ENCODE results near the gene DDIT3. TPM values are rescaled to one million over a fixed set of nuclear protein-coding genes. Genes with fewer than 3 reads are reported as not detected.
"Not testable (repeated sequence)": the region's sequence is repeated elsewhere in the genome, so short reads cannot be mapped to it uniquely, and the experiment has no call there.

The DDIT3 gene
- polyA plus RNA-seq: 10 to 100 TPM; 27.4 to 30.6 (median 28.1) TPM

GRCh38 chr12:57520053-57520818 is at the start of gene DDIT3:
DDIT3 (minus strand) TSS chr12:57520514; CDS start chr12:57517406, 3,108 bp downstream.
- 0 to 1% (median 0%) methylated on average over 44 to 52 of the region's 52 CpGs for WGBS, 3 donors
- H3K27ac ChIP-seq (ENCODE audit: low read depth, low read length): peak within 1 kb of the TSS; percentile 98

DNA sequence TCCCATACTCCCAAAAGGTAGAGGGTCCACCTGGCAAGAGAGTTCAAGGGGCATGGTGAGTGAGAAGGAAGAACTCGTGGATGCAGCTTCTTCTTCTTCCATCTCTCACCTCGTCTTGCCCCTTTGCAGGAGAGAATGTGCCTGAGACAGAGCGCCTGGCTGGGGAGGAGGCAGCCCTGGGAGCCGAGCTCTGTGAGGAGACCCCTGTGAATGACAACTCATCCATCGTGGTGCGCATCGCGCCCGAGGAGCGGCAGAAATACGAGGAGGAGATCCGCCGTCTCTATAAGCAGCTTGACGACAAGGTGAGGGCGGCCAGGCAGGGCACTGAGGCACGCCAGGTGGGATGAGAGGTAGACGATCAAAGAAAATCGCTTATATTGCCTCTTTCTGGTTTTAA is 49.5 kb upstream of the DDIT3 start:
- WGBS, 3 donors: 82 to 89% (median 86%) methylated on average over 18 of the region's 18 CpGs
- no peak overlapping the region for H3K27ac ChIP-seq (ENCODE audit: low read depth, low read length)

GRCh38 chr12:57568838-57569237 is 48.5 kb upstream of the DDIT3 start:
- WGBS, 3 donors: 68 to 74% (median 70%) methylated on average over 6 of the region's 6 CpGs
- H3K27ac ChIP-seq (ENCODE audit: low read depth, low read length): no peak overlapping the region

GRCh38 chr12:57564178-57564740 is 43.9 kb upstream of the DDIT3 start:
- 79 to 87% (median 85%) methylated on average over 7 of the region's 7 CpGs for WGBS, 3 donors
- H3K27ac ChIP-seq (ENCODE audit: low read depth, low read length): no peak overlapping the region

- no peak overlapping the region for H3K27ac ChIP-seq (ENCODE audit: low read depth, low read length)
- WGBS, 3 donors: 39 to 63% (median 50%) methylated on average over 4 of the region's 4 CpGs
Measured at GRCh38 chr12:57563358-57563757, 43.0 kb upstream of the DDIT3 start.

GRCh38 chr12:57561117-57561516 is 40.8 kb upstream of the DDIT3 start:
- H3K27ac ChIP-seq (ENCODE audit: low read depth, low read length): not testable (repeated sequence)
- 84 to 89% (median 85%) methylated on average over 1 of the region's 1 CpG for WGBS, 3 donors

- H3K27ac ChIP-seq (ENCODE audit: low read depth, low read length): no peak overlapping the region
- WGBS, 3 donors: 89 to 93% (median 92%) methylated on average over 2 of the region's 2 CpGs
Measured at GRCh38 chr12:57560516-57560915, 40.2 kb upstream of the DDIT3 start.

DNA sequence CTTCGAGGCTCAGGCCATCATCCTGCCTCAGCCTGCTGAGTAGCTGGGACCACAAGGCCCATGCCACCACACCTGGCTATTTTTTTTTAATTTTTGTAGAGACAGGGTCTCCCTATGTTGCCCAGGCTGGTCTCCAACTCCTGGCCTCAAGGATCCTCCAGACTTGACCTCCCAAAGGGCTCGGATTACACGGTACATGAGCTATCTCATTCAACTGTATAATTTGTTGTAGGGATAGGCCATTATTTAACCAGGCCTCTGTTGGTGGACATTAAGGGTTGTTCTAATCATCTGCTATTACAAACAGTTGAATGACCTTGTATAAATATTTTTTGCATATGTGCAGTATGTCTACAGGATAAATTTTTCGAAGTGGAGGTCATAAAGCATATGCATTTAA is 38.5 kb upstream of the DDIT3 start:
- 82 to 89% (median 86%) methylated on average over 4 of the region's 4 CpGs for WGBS, 3 donors
- H3K27ac ChIP-seq (ENCODE audit: low read depth, low read length): no peak overlapping the region

- H3K27ac ChIP-seq (ENCODE audit: low read depth, low read length): no peak overlapping the region
- WGBS, 3 donors: 98 to 100% (median 100%) methylated on average over 1 of the region's 1 CpG
Measured at GRCh38 chr12:57554897-57555296, 34.6 kb upstream of the DDIT3 start.

DNA sequence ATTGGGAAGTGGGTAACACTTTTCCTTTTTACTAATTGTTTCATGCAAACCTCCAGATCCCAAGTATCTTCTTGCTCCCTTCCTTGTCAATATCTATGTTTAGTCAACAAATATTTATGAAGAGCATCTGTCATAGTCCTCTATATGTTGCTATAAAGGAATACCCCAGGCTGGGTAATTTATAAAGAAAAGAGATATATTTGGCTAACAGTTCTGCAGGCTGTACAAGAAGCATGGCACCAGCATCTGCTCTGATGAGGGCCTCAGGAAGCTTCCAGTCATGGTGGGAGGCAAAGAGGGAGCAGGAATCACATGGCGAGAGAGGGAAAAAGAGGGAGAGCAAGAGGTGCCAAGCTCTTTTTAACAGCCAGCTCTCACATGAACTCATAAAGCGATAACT is 34.1 kb upstream of the DDIT3 start:
- WGBS, 3 donors: 90 to 95% (median 91%) methylated on average over 2 of the region's 2 CpGs

DNA sequence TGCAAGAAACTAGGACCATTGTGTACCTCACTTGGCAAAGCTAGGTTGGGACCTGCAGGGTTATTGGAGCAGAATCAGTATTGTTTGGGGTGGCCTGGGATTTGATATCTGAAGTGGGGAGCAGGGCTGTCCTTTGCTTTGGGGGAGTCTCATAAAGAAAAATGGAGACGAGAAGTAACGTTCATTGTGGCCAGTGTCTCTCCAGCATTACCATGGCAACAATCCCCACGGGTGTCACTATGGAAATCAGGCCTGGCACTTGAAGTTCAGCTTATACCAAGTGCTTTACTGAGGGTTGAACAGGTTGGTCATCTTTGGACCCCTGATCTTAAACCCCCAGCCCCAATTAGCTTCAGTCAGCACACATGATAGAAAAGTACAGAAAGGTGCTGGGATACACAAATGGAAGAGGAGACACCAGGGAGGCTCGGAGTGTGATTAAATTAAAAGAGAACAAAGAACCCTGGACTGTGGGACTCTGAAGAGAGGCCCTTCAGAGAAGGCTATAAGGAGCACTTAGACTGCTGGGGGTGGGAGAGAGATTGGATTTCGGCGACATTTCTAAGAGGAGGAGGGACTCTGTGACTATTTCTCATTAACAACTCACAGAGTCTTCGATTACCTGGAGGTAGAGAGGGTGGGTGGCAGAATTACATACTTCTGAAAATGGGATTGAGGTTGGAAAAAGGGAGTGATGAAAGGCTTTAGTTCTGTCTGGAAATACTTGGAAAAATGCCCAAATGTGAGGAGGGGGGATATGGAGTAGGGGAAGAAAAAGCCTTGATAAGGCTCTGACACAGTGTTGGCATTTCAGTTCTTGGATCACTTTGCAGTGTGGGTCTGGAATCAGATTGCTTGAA is 33.3 kb upstream of the DDIT3 start:
- WGBS, 3 donors: 63 to 72% (median 67%) methylated on average over 7 of the region's 7 CpGs
- H3K27ac ChIP-seq (ENCODE audit: low read depth, low read length): no peak overlapping the region

More for the DNA sequence above, 34.1 kb upstream of the DDIT3 start:
- no peak overlapping the region for H3K27ac ChIP-seq (ENCODE audit: low read depth, low read length)

GRCh38 chr12:57552835-57553313 is 32.6 kb upstream of the DDIT3 start:
- no peak overlapping the region for H3K27ac ChIP-seq (ENCODE audit: low read depth, low read length)
- WGBS, 3 donors: 62 to 70% (median 66%) methylated on average over 6 of the region's 6 CpGs

GRCh38 chr12:57552306-57552651 is 32.0 kb upstream of the DDIT3 start:
- H3K27ac ChIP-seq (ENCODE audit: low read depth, low read length): no peak overlapping the region
- 77 to 87% (median 82%) methylated on average over 2 of the region's 2 CpGs for WGBS, 3 donors

DNA sequence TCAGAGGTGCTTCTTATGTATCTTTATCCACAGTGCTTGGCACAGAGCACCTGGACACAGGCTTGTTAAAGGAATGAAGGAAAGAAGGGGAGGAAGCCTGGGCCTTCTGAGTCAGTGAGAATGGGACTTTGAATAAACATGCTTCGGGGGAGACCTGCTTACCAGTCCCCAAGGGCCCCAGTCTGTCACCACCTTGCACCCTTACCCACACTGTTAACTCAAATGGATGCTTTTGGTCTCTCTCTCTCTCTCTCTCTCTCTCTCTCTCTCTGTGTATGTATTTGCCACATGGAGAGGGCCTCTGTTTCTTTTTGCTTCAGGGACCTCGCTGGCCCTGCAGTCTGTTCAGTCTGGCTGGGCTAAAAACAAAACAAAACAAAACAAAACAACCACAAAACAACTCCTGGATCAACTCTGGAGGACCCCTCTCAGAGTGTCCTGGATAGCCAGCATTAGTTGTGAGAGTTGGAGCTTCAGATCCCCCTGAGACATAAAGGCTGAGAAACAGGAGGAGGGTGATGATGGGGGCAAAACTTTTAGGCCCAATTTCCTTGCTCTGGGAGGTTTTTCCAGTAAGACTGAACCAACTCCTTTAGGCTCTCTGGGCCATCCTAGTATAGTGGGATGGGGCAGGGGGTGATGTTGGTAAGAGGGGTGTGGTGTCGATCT is 31.5 kb upstream of the DDIT3 start:
- 75 to 89% (median 88%) methylated on average over 3 of the region's 3 CpGs for WGBS, 3 donors
- H3K27ac ChIP-seq (ENCODE audit: low read depth, low read length): no peak overlapping the region

DNA sequence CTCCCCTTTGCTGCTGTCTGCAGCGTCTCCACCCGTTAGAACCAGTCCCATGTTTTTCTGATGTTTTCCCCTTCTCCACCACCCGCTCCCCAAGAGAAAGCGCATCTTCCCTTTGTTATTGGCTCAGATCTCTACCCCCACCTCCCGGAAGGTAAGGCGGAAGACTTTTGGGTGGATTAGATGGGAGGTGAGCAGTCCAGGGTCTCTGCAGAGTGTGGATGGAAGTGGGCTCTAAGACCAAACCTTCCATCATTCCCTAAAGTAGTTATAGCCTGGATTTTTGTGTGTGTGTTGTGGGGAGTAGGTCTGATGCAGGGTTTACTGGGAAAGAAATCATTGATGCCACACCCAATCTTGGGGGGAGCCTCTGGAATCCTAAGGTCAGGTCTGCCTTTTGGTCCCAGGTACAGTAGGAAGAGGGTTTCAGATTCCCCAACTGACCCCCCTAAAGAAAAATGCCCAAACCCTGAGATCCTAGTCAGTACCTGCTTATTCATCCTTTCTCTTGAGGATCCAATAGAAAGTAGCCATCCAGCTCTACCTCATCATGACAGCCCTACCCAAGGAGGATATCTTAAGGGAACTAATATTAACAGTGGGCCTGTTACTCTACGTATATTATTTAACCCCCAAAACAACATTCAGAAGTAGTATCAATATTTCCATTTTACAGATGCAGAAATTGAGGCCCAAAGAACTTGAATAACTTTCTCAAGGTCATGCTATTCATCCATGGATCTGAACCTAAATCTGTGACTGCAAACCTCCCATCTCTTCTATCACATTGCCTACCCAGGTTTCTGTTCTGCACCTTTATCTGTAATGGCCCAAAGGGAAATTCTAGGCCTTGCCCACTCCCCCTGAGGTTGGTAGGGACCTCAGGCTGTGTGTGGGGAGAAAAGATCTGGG is 30.6 kb upstream of the DDIT3 start:
- no peak overlapping the region for H3K27ac ChIP-seq (ENCODE audit: low read depth, low read length)
- 65 to 73% (median 70%) methylated on average over 7 of the region's 7 CpGs for WGBS, 3 donors

GRCh38 chr12:57549909-57550640 is 29.8 kb upstream of the DDIT3 start, which contains the start of gene KIF5A:
KIF5A (plus strand) TSS chr12:57550044; CDS start chr12:57550272, 228 bp downstream.
- no peak within 1 kb of the TSS for H3K27ac ChIP-seq (ENCODE audit: low read depth, low read length)
- WGBS, 3 donors: 5 to 8% (median 8%) methylated on average over 38 to 48 of the region's 52 CpGs
